Stimulated activated naive B cell treated with anti-CD40 and anti-IgM and Interleukin-4, amounts not matched to agents 10 μg/mL and 1 μg/mL and 100 μg/mL, for 72 hours (primary cell): ENCODE data around the gene KHK.

Source experiments
- ATAC-seq, 2 donors: fragments of 150-1000 bp; cut with Tn5 transposase; replicated peaks; 2 replicates each; pipeline ENCODE4 v1.10.0; 2021; ENCODE audit warnings: moderate library complexity in 1 of 2
- DNase-seq: peaks from one replicate; pipeline ENCODE4 v3.0.0; 2021
- H3K27ac Mint-ChIP-seq: one replicate; pipeline ENCODE4 v1.8.0; 2022; ENCODE audit warnings: mild to moderate bottlenecking, mixed read lengths
- H3K27me3 Mint-ChIP-seq, 2 donors: one replicate each; pipeline ENCODE4 v1.8.0; 2022; ENCODE audit warnings: mixed read lengths in 2 of 2
- H3K36me3 Mint-ChIP-seq, 2 donors: one replicate each; pipeline ENCODE4 v1.8.0; 2022; ENCODE audit warnings: mixed read lengths in 2 of 2, mild to moderate bottlenecking in 1 of 2
- H3K4me1 Mint-ChIP-seq, 2 donors: one replicate each; pipeline ENCODE4 v1.8.0; 2022; ENCODE audit warnings: mixed read lengths in 2 of 2, mild to moderate bottlenecking in 1 of 2
- H3K4me3 Mint-ChIP-seq, 2 donors: one replicate each; pipeline ENCODE4 v1.8.0; 2022; ENCODE audit warnings: mild to moderate bottlenecking in 2 of 2, mixed read lengths in 2 of 2, moderate library complexity in 1 of 2
- H3K9me3 Mint-ChIP-seq, 2 donors: one replicate each; pipeline ENCODE4 v1.8.0; 2022; ENCODE audit warnings: mixed read lengths in 2 of 2, mild to moderate bottlenecking in 1 of 2

Gene KHK

DNA sequence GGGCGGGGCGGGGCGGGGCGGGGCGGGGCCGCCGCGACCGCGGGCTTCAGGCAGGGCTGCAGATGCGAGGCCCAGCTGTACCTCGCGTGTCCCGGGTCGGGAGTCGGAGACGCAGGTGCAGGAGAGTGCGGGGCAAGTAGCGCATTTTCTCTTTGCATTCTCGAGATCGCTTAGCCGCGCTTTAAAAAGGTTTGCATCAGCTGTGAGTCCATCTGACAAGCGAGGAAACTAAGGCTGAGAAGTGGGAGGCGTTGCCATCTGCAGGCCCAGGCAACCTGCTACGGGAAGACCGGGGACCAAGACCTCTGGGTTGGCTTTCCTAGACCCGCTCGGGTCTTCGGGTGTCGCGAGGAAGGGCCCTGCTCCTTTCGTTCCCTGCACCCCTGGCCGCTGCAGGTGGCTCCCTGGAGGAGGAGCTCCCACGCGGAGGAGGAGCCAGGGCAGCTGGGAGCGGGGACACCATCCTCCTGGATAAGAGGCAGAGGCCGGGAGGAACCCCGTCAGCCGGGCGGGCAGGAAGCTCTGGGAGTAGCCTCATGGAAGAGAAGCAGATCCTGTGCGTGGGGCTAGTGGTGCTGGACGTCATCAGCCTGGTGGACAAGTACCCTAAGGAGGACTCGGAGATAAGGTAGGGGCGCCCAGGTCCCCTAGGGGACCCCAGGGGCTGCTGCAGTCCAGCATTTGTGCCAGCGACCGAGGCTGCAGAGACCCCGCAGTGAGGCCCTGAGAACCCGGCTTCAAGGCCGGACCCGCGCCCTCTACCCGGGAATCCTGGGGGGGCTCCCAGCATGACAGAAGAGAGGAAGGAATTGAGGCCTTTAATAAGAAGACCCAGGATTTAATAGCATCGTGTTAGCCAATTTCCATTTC lies at the start of gene KHK:
Gene KHK (plus strand): TSS at position 49 of the 870 bp plus-strand sequence. CDS start 488 bp downstream, at position 537.
- Mint-ChIP-seq H3K4me3 (peak within 1 kb of the TSS; percentile 89 to 92), H3K9me3 (no peaks in the 10 kb centered on the region), H3K4me1 (peaks cover 9 to 26% of the 10 kb centered on the region in 2 donors), H3K36me3 (no peaks in the 10 kb centered on the region), H3K27me3 (no peaks in the 10 kb centered on the region), H3K27ac (peak within 1 kb of the TSS; percentile 86)
- ATAC-seq (peak; percentile 3 to 7), DNase-seq (no peak)

DNA sequence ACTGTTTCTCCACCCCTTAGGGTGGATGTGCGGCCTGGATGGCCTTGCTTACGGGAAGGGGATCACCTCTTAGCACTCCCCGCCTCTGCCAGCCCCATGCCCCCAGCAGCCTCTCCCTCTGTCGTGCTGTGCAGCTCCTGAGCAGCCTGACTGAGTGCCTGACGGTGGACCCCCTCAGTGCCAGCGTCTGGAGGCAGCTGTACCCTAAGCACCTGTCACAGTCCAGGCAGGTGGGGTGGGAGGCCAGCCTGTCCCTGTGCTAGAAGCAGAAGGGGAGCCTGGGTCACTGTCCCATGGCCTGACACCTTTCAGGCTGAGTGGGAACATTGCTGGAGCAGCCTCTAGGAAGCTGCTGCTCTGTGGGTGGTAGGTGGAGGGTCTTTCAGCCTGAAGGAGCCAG lies 48.6 kb upstream of the KHK start:
- peaks cover 41 to 69% of the 10 kb centered on the region in 2 donors for H3K4me1 Mint-ChIP-seq
- H3K36me3 Mint-ChIP-seq = peaks cover 65 to 79% of the 10 kb centered on the region in 2 donors
- H3K27me3 Mint-ChIP-seq = no peaks in the 10 kb centered on the region
- H3K27ac Mint-ChIP-seq = no peak overlapping the region
- no peaks in the 10 kb centered on the region for H3K9me3 Mint-ChIP-seq
- no peak overlapping the region for H3K4me3 Mint-ChIP-seq
- no peak for DNase-seq
- ATAC-seq = no peak

DNA sequence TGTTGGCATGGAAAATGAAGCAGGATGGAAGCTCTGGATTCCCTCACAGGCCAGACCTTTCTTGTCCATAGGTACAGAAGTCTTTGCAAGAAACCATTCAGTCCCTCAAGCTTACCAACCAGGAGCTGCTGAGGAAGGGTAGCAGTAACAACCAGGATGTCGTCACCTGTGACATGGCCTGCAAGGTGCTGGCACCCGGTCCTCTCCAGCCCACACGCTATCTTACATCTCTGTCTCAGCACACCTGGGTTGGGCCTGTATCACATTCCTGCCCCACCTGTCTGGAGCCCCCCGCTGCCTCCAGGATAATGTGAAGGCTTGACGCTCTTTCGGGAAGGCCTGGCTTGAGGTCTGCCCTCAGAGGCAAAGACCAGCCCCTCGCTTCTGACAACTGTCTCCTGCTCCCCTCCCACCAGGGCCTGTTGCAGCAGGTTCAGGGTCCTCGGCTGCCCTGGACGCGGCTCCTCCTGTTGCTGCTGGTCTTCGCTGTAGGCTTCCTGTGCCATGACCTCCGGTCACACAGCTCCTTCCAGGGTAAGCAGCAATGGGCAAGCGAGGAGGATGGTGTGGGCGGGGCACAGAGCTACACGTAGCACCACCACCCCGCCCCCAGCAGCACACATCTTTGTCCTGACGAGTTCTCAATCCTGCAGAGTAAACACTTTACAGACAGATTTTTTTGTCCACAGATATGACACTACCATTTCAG lies 47.8 kb upstream of the KHK start:
- ATAC-seq (no peak), DNase-seq (no peak)
- H3K9me3 Mint-ChIP-seq = no peaks in the 10 kb centered on the region
- peaks cover 40 to 63% of the 10 kb centered on the region in 2 donors for H3K4me1 Mint-ChIP-seq
- H3K4me3 Mint-ChIP-seq = no peak overlapping the region
- no peaks in the 10 kb centered on the region for H3K27me3 Mint-ChIP-seq
- H3K27ac Mint-ChIP-seq = no peak overlapping the region
- H3K36me3 Mint-ChIP-seq = peaks cover 65 to 78% of the 10 kb centered on the region in 2 donors

- peaks cover 61 to 72% of the 10 kb centered on the region in 2 donors for H3K36me3 Mint-ChIP-seq
- H3K9me3 Mint-ChIP-seq = no peaks in the 10 kb centered on the region
- peaks cover 35 to 57% of the 10 kb centered on the region in 2 donors for H3K4me1 Mint-ChIP-seq
- no peak overlapping the region for H3K4me3 Mint-ChIP-seq
- no peak for ATAC-seq
- H3K27ac Mint-ChIP-seq = peak overlapping the region; percentile 47
- DNase-seq = no peak
- no peaks in the 10 kb centered on the region for H3K27me3 Mint-ChIP-seq
These were observed 47.1 kb upstream of the KHK start for GRCh38 chr2:27039426-27039825.

- ATAC-seq = no peak
- Mint-ChIP-seq H3K36me3 (peaks cover 60 to 76% of the 10 kb centered on the region in 2 donors), H3K9me3 (no peaks in the 10 kb centered on the region), H3K27me3 (no peaks in the 10 kb centered on the region), H3K4me3 (no peak overlapping the region), H3K4me1 (peaks cover 34 to 52% of the 10 kb centered on the region in 2 donors), H3K27ac (peak overlapping the region; percentile 47)
- no peak for DNase-seq
These were observed 46.7 kb upstream of the KHK start for GRCh38 chr2:27039871-27040270.

DNA sequence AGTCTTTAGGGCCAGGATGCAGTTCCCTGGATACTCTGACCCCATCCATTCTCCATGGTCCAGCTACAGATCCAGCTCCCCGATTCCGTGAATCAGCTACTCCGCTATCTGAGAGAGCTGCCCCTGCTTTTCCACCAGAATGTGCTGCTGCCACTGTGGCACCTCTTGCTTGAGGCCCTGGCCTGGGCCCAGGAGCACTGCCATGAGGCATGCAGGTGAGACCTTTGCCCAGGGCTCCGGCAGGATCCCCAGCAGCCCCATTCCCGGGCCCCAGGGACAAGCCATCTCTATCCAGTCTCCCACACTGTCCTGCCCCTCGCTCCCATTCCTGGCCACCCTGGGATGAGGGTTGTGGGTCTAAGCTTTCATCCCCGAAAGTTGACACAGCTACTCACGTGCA lies 46.3 kb upstream of the KHK start:
- Mint-ChIP-seq H3K4me3 (no peak overlapping the region), H3K36me3 (peaks cover 56 to 76% of the 10 kb centered on the region in 2 donors), H3K4me1 (peaks cover 32 to 48% of the 10 kb centered on the region in 2 donors), H3K9me3 (no peaks in the 10 kb centered on the region), H3K27ac (peak overlapping the region; percentile 94), H3K27me3 (no peaks in the 10 kb centered on the region)
- no peak for DNase-seq
- no peak for ATAC-seq

- Mint-ChIP-seq H3K4me1 (peaks cover 32 to 46% of the 10 kb centered on the region in 2 donors), H3K9me3 (no peaks in the 10 kb centered on the region), H3K27ac (peak overlapping the region; percentile 94), H3K36me3 (peaks cover 46 to 62% of the 10 kb centered on the region in 2 donors), H3K27me3 (no peaks in the 10 kb centered on the region), H3K4me3 (peak overlapping the region; percentile 66 to 72)
- DNase-seq (no peak), ATAC-seq (peak; percentile 67 to 71)
These were observed 44.8 kb upstream of the KHK start for GRCh38 chr2:27041752-27042151.

DNA sequence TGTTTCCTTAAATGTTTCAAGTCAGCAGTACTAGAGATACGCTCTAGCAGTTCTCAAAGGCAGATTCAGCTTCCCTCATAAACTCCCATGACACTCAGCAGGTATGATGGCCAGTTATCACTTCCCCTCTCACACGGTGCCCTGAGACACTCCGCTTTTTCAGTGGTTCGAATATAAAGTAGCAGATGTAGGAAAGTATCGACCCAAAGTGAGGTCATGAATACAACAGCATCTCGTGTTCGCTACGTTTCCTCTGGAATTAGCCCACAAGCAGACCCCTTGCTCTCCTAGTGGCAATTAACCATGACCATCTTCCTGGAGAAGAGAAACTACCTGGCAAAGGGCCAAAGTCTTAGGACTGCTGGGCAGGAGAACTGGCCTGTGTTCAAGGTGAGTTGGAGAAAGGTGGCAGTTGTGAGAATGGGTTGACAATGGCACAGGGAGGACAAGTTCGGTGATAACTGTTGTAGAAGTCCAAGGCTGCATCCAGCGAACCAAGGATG lies 44.4 kb upstream of the KHK start:
- no peaks in the 10 kb centered on the region for H3K27me3 Mint-ChIP-seq
- ATAC-seq (peak; percentile 99), DNase-seq (peak; percentile 58)
- H3K4me3 Mint-ChIP-seq = peak overlapping the region; percentile 66 to 72
- peaks cover 42 to 58% of the 10 kb centered on the region in 2 donors for H3K36me3 Mint-ChIP-seq
- peak overlapping the region; percentile 94 for H3K27ac Mint-ChIP-seq
- peaks cover 32 to 46% of the 10 kb centered on the region in 2 donors for H3K4me1 Mint-ChIP-seq
- no peaks in the 10 kb centered on the region for H3K9me3 Mint-ChIP-seq

GRCh38 chr2:27042985-27043634 lies 43.5 kb upstream of the KHK start:
- Mint-ChIP-seq H3K27me3 (no peaks in the 10 kb centered on the region), H3K36me3 (peaks cover 33 to 49% of the 10 kb centered on the region in 2 donors), H3K27ac (no peak overlapping the region), H3K4me1 (peaks cover 34 to 53% of the 10 kb centered on the region in 2 donors), H3K4me3 (no peak overlapping the region), H3K9me3 (no peaks in the 10 kb centered on the region)
- ATAC-seq (no peak), DNase-seq (no peak)

- peaks cover 25 to 42% of the 10 kb centered on the region in 2 donors for H3K4me1 Mint-ChIP-seq
- peaks cover 9 to 12% of the 10 kb centered on the region in 2 donors for H3K27me3 Mint-ChIP-seq
- peaks cover 1 to 7% of the 10 kb centered on the region in 2 donors for H3K9me3 Mint-ChIP-seq
- peak overlapping the region; percentile 100 for H3K27ac Mint-ChIP-seq
- H3K4me3 Mint-ChIP-seq = peak overlapping the region; percentile 91 to 94
- peak; percentile 27 to 34 for ATAC-seq
- H3K36me3 Mint-ChIP-seq = peaks cover 19 to 34% of the 10 kb centered on the region in 2 donors
- peak; percentile 63 for DNase-seq
These were observed 36.9 kb upstream of the KHK start for GRCh38 chr2:27049422-27050280.

DNA sequence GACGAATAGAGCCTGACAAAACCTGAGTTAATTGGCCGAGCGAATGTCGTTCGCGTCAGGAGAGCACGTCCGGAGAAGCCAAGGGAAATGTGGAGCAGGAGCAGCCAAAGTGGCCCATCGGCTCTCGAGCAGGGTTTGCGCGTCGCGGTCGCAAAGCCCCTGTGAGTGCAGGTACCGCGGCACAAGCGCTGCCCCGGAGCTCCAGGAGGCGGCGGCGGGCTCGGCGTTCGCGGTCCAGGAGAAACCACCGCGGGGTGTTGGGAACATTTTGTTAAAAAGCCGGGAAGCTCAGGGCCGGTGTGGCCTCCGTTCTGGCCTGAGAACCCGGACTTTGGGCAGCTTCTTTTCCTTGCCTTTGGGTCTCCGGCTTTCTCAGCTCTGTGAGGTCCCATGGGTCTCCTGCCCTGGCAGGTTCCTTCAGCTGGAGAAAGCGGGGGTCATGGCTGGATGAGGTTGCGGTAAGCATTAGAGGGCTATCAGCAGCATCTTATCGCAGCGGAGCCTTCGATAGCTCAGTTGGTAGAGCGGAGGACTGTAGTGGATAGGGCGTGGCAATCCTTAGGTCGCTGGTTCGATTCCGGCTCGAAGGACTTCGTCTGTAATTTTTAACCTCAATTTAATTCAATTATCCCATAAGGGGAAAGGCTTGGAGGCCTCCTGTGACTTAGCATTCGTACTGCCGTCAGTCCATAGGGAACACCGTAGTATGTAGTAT lies 36.1 kb upstream of the KHK start:
- peaks cover 1 to 7% of the 10 kb centered on the region in 2 donors for H3K9me3 Mint-ChIP-seq
- DNase-seq = peak; percentile 92
- H3K4me1 Mint-ChIP-seq = peaks cover 25 to 42% of the 10 kb centered on the region in 2 donors
- peak overlapping the region; percentile 100 for H3K27ac Mint-ChIP-seq
- H3K27me3 Mint-ChIP-seq = peaks cover 9 to 12% of the 10 kb centered on the region in 2 donors
- H3K36me3 Mint-ChIP-seq = peaks cover 22 to 34% of the 10 kb centered on the region in 2 donors
- ATAC-seq = peak; percentile 70 to 74
- H3K4me3 Mint-ChIP-seq = peak overlapping the region; percentile 91 to 94

DNA sequence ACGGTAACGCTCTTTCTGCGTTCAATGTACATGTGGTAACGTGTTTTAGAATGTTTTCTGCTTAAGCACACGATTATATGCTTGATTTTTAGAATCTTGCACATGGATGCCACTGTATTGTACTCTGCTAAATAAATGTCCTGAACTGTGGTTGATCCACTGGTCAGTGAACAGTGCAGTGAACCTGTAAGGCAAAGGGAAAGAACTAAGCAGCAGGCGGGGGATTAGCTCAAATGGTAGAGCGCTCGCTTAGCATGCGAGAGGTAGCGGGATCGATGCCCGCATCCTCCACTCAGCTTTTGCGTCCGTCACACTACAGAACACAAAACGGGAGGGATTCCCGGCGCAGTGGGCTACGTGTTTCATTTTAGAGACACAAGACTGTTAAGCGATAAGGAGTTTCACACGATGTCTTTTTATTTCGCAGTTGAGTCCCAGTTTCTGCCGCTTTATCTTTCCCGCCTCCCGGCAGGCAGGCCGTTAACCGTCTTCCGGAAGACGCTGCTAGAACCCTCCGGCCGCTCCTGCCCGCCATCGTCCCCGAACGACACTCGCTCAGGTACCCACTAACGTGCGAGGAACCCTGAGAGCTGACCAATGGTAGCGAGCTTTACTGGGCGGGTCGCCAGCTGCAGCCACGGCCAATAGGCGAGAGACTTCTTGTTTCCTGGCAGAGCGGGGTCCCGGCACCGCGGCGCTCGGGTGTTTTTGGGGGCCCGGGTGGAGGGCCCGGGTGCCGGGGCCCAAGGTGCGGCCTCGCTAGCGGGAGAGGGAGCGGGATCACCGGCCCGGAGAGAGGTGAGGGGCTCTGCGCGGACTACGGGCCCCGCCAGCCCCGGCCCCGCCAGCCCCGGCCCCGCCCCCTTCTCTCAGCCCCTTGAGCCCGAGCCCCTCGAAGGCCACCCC lies 35.3 kb upstream of the KHK start, which contains the start of gene AGBL5:
Gene AGBL5 (plus strand): TSS at position 673 of the 906 bp plus-strand sequence. CDS start 1,291 bp downstream, outside the sequence.
- Mint-ChIP-seq H3K4me3 (peak within 1 kb of the TSS; percentile 91 to 94), H3K4me1 (peaks cover 25 to 42% of the 10 kb centered on the region in 2 donors), H3K9me3 (peaks cover 1 to 7% of the 10 kb centered on the region in 2 donors), H3K27ac (peak within 1 kb of the TSS; percentile 100), H3K27me3 (peaks cover 9 to 12% of the 10 kb centered on the region in 2 donors), H3K36me3 (peaks cover 24 to 41% of the 10 kb centered on the region in 2 donors)
- peak; percentile 78 to 83 for ATAC-seq
- peak; percentile 98 for DNase-seq
